GM12892 (cell line): ENCODE data around the gene EPB41L2.

Experiments
- POLR2A ChIP-seq: IDR thresholded peaks from 2 replicates; pipeline ENCODE4 v1.6.1; 2011; ENCODE audit warnings: low read depth, low read length, control low read depth
- POLR2AphosphoS5 ChIP-seq: IDR thresholded peaks from 2 replicates; pipeline ENCODE4 v1.6.1; 2011; ENCODE audit warnings: low read depth, low read length, control low read depth
- TAF1 ChIP-seq: IDR thresholded peaks from 2 replicates; pipeline ENCODE4 v1.6.1; 2011; ENCODE audit warnings: low read depth, mild to moderate bottlenecking, control low read depth, low read length, borderline replicate concordance

DNA sequence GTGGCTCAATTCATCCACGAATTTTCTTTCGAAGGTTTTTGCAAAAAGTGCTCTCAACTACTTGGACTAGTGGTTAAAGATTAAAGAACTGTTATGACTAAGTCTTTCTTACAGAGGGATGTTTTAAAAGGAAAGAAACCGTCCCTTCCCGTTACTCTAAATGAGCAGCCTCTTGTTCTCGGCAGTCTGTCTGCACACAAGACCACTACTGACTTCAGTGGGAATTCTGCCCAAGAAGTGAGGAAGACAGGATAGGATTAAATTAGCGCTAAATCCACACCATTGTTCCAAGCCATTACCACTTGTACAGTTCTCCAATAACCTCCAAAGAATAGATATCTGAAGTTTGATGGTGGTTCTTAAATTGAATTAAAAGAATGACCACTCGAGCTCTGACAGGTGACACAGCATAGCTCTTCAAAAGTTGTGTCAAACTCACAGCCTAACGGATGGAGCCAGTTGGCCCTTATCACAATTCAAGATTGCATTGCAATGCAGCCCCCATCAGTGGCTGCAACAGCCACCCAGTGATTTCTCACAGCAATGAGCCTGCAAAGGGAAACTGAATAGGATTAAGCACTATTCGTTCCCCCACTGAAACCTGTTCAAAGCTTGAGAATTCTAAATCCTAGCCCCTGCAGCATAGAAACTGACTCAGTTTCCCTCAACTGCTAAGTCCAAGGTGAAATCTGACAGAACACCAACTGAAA, 1.8 kb downstream of the EPB41L2 start:
- TF ChIP-seq POLR2AphosphoS5 (no peak), POLR2A (no peak), TAF1 (no peak)
